Stimulated activated CD8-positive, alpha-beta memory T cell treated with anti-CD3 and anti-CD28 coated beads, Interleukin-2, amount 100 ng/mL, for 48 hours (primary cell): ENCODE results near the gene ELP1.
"Not testable (repeated sequence)": the region's sequence is repeated elsewhere in the genome, so short reads cannot be mapped to it uniquely, and the experiment has no call there.

ENCODE experiments used
- DNase-seq, 2 donors: peaks; one replicate each; pipeline ENCODE4 v3.0.0-alpha.2; 2020; ENCODE audit warnings: low read depth in 2 of 2

Gene ELP1

GRCh38 chr9:108924466-108924865, 9.5 kb downstream of the ELP1 start:
- DNase-seq = no peak

GRCh38 chr9:108921200-108921599, 12.7 kb downstream of the ELP1 start:
- no peak for DNase-seq

GRCh38 chr9:108920401-108920800, 13.5 kb downstream of the ELP1 start:
- not testable (repeated sequence) for DNase-seq

- no peak for DNase-seq
Observed at GRCh38 chr9:108919517-108919916, 14.4 kb downstream of the ELP1 start.

- DNase-seq = no peak
Observed at GRCh38 chr9:108913391-108913790, 20.5 kb downstream of the ELP1 start.

DNA sequence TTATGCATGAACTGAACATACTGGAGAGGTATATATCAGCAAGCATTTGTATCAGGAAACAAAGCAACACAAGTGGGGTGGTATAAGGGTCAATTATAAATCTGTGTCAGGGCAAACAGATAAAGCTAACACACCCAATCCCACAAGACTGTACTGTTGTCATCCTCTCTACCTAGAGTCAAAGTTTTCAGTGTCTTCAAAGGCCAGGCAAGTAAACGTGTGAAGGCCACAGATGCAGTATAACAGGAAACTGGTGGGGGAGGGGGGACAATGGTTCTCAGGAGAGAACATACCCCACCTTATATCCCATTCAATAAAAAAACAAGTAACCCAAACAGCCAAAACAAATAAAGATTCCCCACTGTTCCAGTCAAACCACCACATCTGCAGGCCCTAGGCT, 22.1 kb downstream of the ELP1 start:
- DNase-seq = no peak

DNA sequence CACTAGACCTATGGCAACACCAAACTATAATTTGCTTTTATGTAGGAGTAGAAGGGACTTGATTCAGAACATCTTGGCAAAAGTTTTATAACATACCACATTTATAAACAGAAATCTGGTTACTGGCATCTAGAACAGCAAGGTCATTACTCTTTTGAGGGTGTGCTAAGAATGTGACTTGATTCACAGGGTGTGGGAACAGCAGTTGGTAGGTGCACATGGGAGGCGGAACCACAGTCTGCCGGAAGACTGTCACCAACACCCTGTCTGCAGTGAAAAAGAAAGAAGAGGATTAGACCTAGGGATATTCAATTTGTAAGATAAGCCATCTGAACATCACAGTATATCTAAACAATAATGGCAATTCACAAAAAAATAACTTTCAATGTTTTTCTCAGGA, 23.0 kb downstream of the ELP1 start:
- no peak for DNase-seq

DNA sequence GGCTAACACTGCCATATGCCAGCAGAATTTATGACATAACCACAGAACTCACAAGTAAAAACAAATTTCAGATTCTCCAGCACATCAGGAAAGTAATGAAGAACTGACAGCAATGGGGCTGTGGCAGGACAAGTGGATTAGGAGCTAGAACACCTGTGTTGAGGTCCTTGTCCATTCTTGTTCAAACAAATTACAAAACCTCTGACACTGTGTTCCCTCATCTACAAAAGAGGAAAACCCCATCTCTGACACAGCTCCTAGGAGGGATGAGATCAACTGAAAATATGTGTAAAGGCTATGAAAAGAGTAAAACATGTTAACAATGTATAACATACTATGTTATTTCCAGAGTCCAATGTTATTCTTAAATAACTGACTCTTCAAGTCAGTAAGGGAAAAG, 23.5 kb downstream of the ELP1 start:
- DNase-seq = no peak

DNA sequence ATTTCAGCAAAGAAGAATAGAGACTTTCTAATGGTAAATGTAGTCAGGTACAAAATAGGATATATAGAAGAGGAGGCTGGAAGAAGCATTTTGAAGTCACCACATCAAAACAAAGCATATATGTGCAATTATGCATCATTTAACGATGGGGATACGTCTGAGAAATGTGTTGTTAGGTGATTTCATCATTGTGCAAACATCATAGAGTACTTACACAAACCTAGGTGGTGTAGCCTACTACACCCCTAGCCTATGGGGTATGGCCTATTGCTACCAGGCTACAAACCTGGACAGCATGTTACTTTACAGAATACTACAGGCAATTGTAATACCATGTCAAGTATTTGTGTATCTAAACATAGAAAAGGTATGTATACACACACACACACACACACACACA, 28.4 kb downstream of the ELP1 start:
- no peak for DNase-seq

- no peak for DNase-seq
Observed at GRCh38 chr9:108904161-108904560, 29.8 kb downstream of the ELP1 start.

GRCh38 chr9:108903420-108904103, 30.4 kb downstream of the ELP1 start:
- DNase-seq = no peak

DNA sequence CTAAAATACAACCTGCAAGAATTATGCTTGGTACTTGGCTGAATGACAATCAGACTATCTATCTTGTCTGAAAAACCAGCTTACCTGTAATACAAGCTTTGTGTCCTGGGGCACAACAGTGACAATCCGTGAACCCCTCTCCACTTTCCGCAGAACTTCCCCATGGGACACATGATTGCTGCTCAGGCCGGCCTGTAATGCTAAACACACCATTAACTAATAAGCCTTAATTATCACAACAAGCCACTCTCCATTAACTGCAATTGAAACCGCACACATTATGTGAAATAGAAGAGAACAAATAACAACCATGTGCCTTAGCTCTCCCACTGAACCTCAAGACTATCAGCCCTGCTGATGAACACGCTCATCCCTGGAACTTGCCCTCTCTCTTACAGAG, 33.7 kb downstream of the ELP1 start:
- DNase-seq = no peak

DNA sequence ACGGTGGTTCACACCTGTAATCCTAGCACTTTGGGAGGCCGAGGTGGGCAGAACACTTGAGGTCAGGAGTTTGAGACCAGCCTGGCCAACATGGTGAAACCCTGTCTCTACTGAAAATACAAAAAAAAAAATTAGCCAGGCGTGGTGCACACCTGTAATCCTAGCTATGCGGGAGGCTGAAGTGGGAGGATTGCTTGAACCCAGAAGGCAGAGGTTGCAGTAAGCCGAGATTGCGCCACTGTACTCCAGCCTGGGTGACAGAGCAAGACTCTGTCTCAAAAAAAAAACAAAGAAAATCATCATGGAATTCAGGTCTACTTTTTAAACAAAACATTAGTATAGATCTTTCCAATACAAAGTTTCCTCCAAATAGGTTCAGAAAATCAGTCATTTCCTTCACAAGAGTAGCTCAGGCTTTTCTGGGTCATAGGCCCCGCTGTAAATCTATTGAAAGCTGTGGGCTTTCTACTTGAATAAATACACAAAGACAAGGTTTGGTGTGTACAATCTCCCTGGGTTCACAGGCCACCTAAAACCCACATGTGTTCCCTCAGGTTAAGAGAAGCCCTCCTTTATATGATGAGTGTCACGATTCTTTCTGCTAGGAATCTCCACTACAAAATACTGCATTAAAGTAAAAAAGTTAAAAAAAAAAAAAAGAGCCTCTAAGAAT, 34.8 kb downstream of the ELP1 start:
- not testable (repeated sequence) for DNase-seq

DNA sequence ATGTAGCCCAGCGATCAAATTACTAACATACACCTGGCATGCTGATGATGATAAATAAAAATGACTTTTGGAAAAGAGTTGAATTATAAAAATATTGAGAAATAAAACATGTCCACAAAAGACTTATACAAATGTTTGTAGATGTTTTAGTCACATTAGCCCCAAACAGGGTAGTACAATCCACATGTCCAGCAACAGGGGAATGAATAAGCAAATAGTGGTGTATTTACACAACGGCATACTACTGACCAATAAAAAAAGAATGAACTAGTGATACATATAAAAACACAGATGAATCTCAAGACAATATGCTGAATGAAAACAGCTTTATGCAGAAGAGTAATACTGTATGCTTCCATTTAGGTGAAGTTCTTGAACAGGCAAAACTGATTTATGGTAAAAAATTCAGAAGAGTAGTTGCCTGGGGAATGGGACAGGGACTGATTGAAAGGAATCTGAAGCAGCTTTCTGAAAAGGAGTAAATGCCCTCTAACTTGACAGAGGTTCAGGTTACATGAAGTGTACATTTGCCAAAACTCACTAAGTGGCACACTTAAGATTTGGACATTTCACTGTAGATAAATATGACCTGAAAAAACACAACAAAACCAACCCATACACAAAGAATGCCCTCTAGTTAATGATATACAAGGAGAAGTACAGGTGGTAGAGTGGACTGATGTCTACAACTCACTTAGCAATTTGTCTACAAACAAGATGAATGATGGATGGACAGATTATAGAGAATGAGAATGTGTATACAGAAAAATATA, 36.4 kb downstream of the ELP1 start:
- no peak for DNase-seq

GRCh38 chr9:108894225-108894997, 39.5 kb downstream of the ELP1 start:
- no peak for DNase-seq

GRCh38 chr9:108889649-108890067, 44.3 kb downstream of the ELP1 start:
- no peak for DNase-seq

DNA sequence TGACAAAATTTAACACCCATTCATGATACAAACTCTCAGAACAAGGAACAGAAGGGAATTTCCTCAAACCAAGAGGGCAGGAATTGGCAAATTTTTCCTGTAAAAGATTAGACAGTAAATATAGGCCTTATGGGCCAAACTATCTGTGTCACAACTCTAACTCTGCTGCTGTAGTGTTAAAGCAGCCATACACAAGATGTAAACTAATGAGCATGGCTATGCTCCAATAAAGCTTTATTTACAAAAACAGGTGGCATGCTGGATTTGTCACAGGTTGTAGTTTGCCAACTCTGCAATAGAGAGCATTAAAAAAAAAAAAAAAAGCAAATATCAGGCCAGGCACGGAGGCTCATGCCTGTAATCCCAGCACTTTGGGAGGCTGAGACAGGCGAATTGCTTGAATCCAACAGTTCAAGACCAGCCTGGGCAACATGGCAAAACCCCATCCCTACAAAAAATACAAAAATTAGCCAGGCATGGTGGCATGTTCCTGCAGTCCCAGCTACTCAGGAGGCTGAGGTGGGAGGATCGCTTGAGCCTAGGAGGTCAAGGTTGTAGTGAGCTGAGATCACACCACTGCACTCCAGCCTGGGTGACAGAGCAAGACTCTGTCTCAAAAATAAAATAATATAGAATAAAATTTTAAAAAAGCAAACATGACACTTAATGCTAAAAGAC, 47.2 kb downstream of the ELP1 start:
- DNase-seq = not testable (repeated sequence)

- DNase-seq = peak; percentile 40 to 46
Observed at GRCh38 chr9:108885643-108886348, 48.1 kb downstream of the ELP1 start.

- DNase-seq = no peak
Observed at GRCh38 chr9:108884701-108885100, 49.2 kb downstream of the ELP1 start.

DNA sequence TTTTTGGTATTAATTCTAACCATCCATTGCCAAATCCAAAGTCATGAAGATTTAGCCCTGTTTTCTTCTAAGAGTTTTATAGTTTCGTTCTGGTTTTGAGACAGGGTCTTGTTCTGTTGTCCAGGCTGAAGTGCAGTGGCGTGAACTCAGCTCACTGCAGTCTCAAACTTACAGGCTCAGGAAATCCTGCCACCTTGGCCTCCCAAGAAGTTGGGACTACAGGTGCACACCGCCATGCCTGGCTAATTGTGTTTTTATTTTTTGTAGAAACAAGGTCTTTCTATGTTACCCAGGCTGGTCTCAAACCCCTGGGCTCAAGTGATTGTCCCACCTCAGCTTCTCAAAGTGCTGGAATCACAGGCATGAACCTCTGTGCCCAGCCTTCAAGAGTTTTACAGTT, 50.8 kb downstream of the ELP1 start:
- no peak for DNase-seq
